ENCODE data around the gene PVR.

DNA sequence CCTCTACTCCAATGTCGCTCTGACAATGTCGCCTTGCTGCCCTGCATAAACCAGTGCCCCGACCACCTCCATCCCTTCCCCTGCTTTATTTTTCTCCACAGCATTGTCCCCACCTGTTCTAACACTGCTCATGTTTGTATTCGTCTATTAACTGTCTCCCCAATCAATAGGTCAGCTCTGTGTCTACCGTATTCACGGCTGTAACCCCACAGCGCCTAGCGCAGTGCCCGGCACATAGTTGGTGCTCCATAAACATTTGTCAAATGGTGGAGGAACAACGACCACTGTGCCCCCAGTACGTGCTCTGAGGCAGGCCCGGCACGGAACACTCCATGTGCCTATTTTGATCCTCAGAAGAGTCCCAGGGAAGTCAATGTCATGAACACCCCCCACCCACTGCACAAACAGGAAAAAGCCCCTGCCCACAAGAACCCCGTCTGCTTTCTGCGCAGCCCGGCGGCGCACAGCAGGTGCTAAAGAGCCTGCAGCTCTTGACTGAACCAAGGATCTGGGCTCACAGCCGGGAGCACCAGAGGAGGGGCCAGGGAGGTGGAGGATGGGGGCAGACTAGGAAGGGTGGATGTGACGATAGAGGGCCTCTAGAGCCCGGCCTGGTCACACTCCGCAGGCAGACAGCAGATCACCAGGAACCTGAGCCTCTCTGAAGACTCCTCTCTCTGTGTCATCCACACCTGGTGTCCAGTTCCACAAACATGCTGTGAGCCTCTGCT is 53.4 kb downstream of the PVR start:
- TF ChIP-seq CTCF (IDR thresholded peaks at IDR 0.05; ENCODE audit: insufficient read depth, low read length) (no peak), REST (IDR thresholded peaks at IDR 0.05; ENCODE audit: insufficient replicate concordance, low read depth) (no peak), POLR2AphosphoS5 (IDR thresholded peaks at IDR 0.05; ENCODE audit: low read depth) (no peak), GABPA (IDR thresholded peaks at IDR 0.05; ENCODE audit: low read depth) (no peak)
